ENCODE data around the gene SMAD3.

The SMAD3 gene

DNA sequence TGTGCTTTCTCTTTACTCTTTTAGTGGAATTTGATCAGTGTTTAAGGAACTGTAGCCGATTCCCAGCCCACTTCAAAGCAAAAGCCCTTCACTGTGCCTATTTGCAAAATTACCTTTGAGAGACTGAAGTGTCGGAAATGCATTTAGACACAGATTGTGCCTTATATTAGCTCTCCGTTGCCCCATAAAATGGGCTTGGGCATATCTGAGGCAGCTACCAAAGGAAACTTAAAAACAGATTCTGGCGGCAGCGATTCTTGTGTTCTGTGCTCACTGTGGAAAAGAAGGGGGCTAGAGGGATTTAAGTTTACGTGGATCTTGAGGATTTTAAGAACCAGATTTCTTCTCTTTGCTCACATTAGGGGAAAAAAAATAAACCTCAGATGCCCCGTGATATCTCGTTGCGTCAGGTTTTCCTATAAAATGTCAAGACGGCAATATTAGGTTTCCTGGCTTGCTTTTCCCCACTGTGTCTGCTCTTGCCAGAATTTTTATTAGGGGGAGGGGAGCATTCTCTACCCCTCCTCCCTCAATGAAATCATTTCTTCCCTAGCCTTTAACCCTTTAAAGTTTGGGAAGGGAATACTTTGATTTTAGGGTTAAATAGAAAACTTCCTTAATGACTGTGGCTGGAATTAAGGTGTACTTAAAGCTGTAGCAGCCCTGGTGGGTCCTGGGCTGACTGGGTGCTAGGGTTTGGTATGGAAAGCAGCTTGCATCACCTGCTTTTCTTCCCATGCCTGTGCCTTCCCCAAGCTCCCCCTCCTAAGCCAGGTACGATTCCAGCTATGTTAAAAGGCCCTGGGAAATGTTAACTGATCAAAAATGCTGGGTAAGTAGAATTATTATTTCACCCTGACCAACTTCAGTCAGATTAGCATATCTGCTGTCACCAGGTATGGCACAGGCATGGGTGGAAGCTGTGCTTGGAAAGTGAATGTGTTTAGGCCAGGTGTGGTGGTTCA is 73.8 kb downstream of the SMAD3 start (continued):
- TF ChIP-seq ZNF311 (tag by site-specific recombination; IDR thresholded peaks at IDR 0.05; ENCODE audit: borderline replicate concordance) = no peak
- TF ChIP-seq, protein P1, sequence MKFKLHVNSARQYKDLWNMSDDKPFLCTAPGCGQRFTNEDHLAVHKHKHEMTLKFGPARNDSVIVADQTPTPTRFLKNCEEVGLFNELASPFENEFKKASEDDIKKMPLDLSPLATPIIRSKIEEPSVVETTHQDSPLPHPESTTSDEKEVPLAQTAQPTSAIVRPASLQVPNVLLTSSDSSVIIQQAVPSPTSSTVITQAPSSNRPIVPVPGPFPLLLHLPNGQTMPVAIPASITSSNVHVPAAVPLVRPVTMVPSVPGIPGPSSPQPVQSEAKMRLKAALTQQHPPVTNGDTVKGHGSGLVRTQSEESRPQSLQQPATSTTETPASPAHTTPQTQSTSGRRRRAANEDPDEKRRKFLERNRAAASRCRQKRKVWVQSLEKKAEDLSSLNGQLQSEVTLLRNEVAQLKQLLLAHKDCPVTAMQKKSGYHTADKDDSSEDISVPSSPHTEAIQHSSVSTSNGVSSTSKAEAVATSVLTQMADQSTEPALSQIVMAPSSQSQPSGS (tag by site-specific recombination; IDR thresholded peaks at IDR 0.05; ENCODE audit: low read depth) = peak; percentile 92
- TF ChIP-seq ZNF623 (tag by site-specific recombination; IDR thresholded peaks at IDR 0.05) = no peak; the same call in 1 of the 2 replicates
- no peak; the same call in 1 of the 2 replicates for TF ChIP-seq ZXDB (tag by site-specific recombination; IDR thresholded peaks at IDR 0.05)
- TF ChIP-seq, protein P2, sequence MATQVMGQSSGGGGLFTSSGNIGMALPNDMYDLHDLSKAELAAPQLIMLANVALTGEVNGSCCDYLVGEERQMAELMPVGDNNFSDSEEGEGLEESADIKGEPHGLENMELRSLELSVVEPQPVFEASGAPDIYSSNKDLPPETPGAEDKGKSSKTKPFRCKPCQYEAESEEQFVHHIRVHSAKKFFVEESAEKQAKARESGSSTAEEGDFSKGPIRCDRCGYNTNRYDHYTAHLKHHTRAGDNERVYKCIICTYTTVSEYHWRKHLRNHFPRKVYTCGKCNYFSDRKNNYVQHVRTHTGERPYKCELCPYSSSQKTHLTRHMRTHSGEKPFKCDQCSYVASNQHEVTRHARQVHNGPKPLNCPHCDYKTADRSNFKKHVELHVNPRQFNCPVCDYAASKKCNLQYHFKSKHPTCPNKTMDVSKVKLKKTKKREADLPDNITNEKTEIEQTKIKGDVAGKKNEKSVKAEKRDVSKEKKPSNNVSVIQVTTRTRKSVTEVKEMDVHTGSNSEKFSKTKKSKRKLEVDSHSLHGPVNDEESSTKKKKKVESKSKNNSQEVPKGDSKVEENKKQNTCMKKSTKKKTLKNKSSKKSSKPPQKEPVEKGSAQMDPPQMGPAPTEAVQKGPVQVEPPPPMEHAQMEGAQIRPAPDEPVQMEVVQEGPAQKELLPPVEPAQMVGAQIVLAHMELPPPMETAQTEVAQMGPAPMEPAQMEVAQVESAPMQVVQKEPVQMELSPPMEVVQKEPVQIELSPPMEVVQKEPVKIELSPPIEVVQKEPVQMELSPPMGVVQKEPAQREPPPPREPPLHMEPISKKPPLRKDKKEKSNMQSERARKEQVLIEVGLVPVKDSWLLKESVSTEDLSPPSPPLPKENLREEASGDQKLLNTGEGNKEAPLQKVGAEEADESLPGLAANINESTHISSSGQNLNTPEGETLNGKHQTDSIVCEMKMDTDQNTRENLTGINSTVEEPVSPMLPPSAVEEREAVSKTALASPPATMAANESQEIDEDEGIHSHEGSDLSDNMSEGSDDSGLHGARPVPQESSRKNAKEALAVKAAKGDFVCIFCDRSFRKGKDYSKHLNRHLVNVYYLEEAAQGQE (tag by site-specific recombination; IDR thresholded peaks at IDR 0.05) = no peak
- peak; percentile 71; the same call in 1 of the 2 replicates for TF ChIP-seq ZFP69B (tag by site-specific recombination; IDR thresholded peaks at IDR 0.05)
- no peak for TF ChIP-seq ZNF433 (tag by site-specific recombination; IDR thresholded peaks at IDR 0.05; ENCODE audit: low read depth)
- TF ChIP-seq, protein P3, sequence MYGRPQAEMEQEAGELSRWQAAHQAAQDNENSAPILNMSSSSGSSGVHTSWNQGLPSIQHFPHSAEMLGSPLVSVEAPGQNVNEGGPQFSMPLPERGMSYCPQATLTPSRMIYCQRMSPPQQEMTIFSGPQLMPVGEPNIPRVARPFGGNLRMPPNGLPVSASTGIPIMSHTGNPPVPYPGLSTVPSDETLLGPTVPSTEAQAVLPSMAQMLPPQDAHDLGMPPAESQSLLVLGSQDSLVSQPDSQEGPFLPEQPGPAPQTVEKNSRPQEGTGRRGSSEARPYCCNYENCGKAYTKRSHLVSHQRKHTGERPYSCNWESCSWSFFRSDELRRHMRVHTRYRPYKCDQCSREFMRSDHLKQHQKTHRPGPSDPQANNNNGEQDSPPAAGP (tag by site-specific recombination; IDR thresholded peaks at IDR 0.05) = no peak
- peak; percentile 96 for TF ChIP-seq MYNN (tag by site-specific recombination; IDR thresholded peaks at IDR 0.05; ENCODE audit: borderline replicate concordance)
- TF ChIP-seq ZNF112 (tag by site-specific recombination; IDR thresholded peaks at IDR 0.05) = no peak
- TF ChIP-seq KLF7 (tag by site-specific recombination; IDR thresholded peaks at IDR 0.05; ENCODE audit: borderline replicate concordance) = peak; percentile 48; the same call in 1 of the 2 replicates
- TF ChIP-seq, protein P4, sequence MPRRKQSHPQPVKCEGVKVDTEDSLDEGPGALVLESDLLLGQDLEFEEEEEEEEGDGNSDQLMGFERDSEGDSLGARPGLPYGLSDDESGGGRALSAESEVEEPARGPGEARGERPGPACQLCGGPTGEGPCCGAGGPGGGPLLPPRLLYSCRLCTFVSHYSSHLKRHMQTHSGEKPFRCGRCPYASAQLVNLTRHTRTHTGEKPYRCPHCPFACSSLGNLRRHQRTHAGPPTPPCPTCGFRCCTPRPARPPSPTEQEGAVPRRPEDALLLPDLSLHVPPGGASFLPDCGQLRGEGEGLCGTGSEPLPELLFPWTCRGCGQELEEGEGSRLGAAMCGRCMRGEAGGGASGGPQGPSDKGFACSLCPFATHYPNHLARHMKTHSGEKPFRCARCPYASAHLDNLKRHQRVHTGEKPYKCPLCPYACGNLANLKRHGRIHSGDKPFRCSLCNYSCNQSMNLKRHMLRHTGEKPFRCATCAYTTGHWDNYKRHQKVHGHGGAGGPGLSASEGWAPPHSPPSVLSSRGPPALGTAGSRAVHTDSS (tag by site-specific recombination; IDR thresholded peaks at IDR 0.05) = no peak
- TF ChIP-seq, protein P5, sequence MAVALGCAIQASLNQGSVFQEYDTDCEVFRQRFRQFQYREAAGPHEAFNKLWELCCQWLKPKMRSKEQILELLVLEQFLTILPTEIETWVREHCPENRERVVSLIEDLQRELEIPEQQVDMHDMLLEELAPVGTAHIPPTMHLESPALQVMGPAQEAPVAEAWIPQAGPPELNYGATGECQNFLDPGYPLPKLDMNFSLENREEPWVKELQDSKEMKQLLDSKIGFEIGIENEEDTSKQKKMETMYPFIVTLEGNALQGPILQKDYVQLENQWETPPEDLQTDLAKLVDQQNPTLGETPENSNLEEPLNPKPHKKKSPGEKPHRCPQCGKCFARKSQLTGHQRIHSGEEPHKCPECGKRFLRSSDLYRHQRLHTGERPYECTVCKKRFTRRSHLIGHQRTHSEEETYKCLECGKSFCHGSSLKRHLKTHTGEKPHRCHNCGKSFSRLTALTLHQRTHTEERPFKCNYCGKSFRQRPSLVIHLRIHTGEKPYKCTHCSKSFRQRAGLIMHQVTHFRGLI (tag by site-specific recombination; IDR thresholded peaks at IDR 0.05) = no peak; the same call in 1 of the 2 replicates
- TF ChIP-seq ZNF24 (tag by site-specific recombination; IDR thresholded peaks at IDR 0.05) = peak; percentile 100
- peak; percentile 88 for TF ChIP-seq KLF16 (tag by site-specific recombination; IDR thresholded peaks at IDR 0.05)
- TF ChIP-seq ZNF837 (tag by site-specific recombination; IDR thresholded peaks at IDR 0.05) = no peak
- no peak for TF ChIP-seq SCRT1 (tag by site-specific recombination; IDR thresholded peaks at IDR 0.05; ENCODE audit: borderline replicate concordance)
- no peak for TF ChIP-seq ZBTB1 (tag by site-specific recombination; IDR thresholded peaks at IDR 0.05)
- TF ChIP-seq, protein P6, sequence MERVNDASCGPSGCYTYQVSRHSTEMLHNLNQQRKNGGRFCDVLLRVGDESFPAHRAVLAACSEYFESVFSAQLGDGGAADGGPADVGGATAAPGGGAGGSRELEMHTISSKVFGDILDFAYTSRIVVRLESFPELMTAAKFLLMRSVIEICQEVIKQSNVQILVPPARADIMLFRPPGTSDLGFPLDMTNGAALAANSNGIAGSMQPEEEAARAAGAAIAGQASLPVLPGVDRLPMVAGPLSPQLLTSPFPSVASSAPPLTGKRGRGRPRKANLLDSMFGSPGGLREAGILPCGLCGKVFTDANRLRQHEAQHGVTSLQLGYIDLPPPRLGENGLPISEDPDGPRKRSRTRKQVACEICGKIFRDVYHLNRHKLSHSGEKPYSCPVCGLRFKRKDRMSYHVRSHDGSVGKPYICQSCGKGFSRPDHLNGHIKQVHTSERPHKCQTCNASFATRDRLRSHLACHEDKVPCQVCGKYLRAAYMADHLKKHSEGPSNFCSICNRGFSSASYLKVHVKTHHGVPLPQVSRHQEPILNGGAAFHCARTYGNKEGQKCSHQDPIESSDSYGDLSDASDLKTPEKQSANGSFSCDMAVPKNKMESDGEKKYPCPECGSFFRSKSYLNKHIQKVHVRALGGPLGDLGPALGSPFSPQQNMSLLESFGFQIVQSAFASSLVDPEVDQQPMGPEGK (tag by site-specific recombination; IDR thresholded peaks at IDR 0.05) = peak; percentile 89
- peak; percentile 50; the same call in 1 of the 2 replicates for TF ChIP-seq TCF7L2 (IDR thresholded peaks at IDR 0.05; ENCODE audit: borderline replicate concordance, low read depth, low read length)
- no peak for TF ChIP-seq TRIM28 (IDR thresholded peaks at IDR 0.05; ENCODE audit: borderline replicate concordance, low read length)
- 0 out of 2 replicates have a peak, but pooled peaks have one; percentile 19 for TF ChIP-seq OVOL3 (tag by site-specific recombination; IDR thresholded peaks at IDR 0.05)
- TF ChIP-seq, protein P7, sequence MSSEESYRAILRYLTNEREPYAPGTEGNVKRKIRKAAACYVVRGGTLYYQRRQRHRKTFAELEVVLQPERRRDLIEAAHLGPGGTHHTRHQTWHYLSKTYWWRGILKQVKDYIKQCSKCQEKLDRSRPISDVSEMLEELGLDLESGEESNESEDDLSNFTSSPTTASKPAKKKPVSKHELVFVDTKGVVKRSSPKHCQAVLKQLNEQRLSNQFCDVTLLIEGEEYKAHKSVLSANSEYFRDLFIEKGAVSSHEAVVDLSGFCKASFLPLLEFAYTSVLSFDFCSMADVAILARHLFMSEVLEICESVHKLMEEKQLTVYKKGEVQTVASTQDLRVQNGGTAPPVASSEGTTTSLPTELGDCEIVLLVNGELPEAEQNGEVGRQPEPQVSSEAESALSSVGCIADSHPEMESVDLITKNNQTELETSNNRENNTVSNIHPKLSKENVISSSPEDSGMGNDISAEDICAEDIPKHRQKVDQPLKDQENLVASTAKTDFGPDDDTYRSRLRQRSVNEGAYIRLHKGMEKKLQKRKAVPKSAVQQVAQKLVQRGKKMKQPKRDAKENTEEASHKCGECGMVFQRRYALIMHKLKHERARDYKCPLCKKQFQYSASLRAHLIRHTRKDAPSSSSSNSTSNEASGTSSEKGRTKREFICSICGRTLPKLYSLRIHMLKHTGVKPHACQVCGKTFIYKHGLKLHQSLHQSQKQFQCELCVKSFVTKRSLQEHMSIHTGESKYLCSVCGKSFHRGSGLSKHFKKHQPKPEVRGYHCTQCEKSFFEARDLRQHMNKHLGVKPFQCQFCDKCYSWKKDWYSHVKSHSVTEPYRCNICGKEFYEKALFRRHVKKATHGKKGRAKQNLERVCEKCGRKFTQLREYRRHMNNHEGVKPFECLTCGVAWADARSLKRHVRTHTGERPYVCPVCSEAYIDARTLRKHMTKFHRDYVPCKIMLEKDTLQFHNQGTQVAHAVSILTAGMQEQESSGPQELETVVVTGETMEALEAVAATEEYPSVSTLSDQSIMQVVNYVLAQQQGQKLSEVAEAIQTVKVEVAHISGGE (tag by site-specific recombination; conservative IDR thresholded peaks at IDR 0.05; ENCODE audit: low read depth) = no peak
